BLaER1 (cell line): Measurements from ENCODE around the gene WDR86.
A peak's percentile ranks its signal among the peaks of the same experiment; 100 is the strongest.

ENCODE experiments used
- H3K27ac ChIP-seq: shearing (Covaris generic); formaldehyde crosslinking; 2 replicates; pipeline ENCODE4 v1.8.1; 2022
- H3K27me3 ChIP-seq: shearing (Covaris generic); formaldehyde crosslinking; 2 replicates; pipeline ENCODE4 v1.8.1; 2022
- H3K36me3 ChIP-seq: shearing (Covaris generic); formaldehyde crosslinking; 2 replicates; pipeline ENCODE4 v1.8.1; 2022
- H3K4me1 ChIP-seq: shearing (Covaris generic); formaldehyde crosslinking; 2 replicates; pipeline ENCODE4 v1.8.1; 2022
- H3K4me2 ChIP-seq: shearing (Covaris generic); formaldehyde crosslinking; 2 replicates; pipeline ENCODE4 v1.8.1; 2022
- H3K4me3 ChIP-seq: shearing (Covaris generic); formaldehyde crosslinking; 2 replicates; pipeline ENCODE4 v1.8.1; 2022
- H3K9ac ChIP-seq: shearing (Covaris generic); formaldehyde crosslinking; 2 replicates; pipeline ENCODE4 v1.8.1; 2022
- H3K9me3 ChIP-seq: shearing (Covaris generic); formaldehyde crosslinking; 2 replicates; pipeline ENCODE4 v1.8.1; 2022
- H4K20me1 ChIP-seq: shearing (Covaris generic); formaldehyde crosslinking; 2 replicates; pipeline ENCODE4 v1.8.1; 2022
- Cebpa-rat ChIP-seq: shearing (Covaris generic); IDR thresholded peaks from 2 replicates; pipeline ENCODE4 v1.8.1; 2022

WDR86 gene

GRCh38 chr7:151451626-151452571 is 42.1 kb upstream of the WDR86 start:
- no peak overlapping the region for H3K4me2 ChIP-seq
- no peaks in the 10 kb centered on the region for H3K9me3 ChIP-seq
- H3K27me3 ChIP-seq, result no peaks in the 10 kb centered on the region
- H3K36me3 ChIP-seq, result no peaks in the 10 kb centered on the region
- H4K20me1 ChIP-seq, result no peaks in the 10 kb centered on the region; the same call in 1 of the 2 replicates
- H3K27ac ChIP-seq, result no peak overlapping the region
- H3K4me3 ChIP-seq, result no peak overlapping the region
- no peak overlapping the region for H3K9ac ChIP-seq
- H3K4me1 ChIP-seq, result peaks cover 17% of the 10 kb centered on the region
- no peak for TF ChIP-seq Cebpa-rat

- Histone ChIP-seq H3K36me3 (no peaks in the 10 kb centered on the region), H3K4me1 (peaks cover 13% of the 10 kb centered on the region), H3K27ac (no peak overlapping the region), H3K4me3 (no peak overlapping the region), H3K27me3 (no peaks in the 10 kb centered on the region), H4K20me1 (no peaks in the 10 kb centered on the region; the same call in 1 of the 2 replicates), H3K9ac (no peak overlapping the region), H3K4me2 (no peak overlapping the region), H3K9me3 (no peaks in the 10 kb centered on the region)
- TF ChIP-seq Cebpa-rat, result no peak
Observed at GRCh38 chr7:151451156-151451555, 41.3 kb upstream of the WDR86 start.

- no peak overlapping the region for H3K27ac ChIP-seq
- TF ChIP-seq Cebpa-rat, result no peak
- H3K9ac ChIP-seq, result no peak overlapping the region
- H3K4me1 ChIP-seq, result peaks cover 10% of the 10 kb centered on the region
- no peaks in the 10 kb centered on the region for H3K27me3 ChIP-seq
- no peaks in the 10 kb centered on the region; the same call in 1 of the 2 replicates for H4K20me1 ChIP-seq
- H3K9me3 ChIP-seq, result no peaks in the 10 kb centered on the region
- H3K36me3 ChIP-seq, result no peaks in the 10 kb centered on the region
- H3K4me3 ChIP-seq, result no peak overlapping the region
- no peak overlapping the region for H3K4me2 ChIP-seq
Observed at GRCh38 chr7:151449990-151450389, 40.2 kb upstream of the WDR86 start.

- Histone ChIP-seq H3K27me3 (no peaks in the 10 kb centered on the region), H3K4me1 (peaks cover 6% of the 10 kb centered on the region), H3K9ac (peak overlapping the region; percentile 73), H3K27ac (0 out of 2 replicates have a peak overlapping the region, but pooled peaks have one; percentile 1), H3K9me3 (no peaks in the 10 kb centered on the region), H3K4me2 (peak overlapping the region; percentile 85), H4K20me1 (no peaks in the 10 kb centered on the region; the same call in 1 of the 2 replicates), H3K36me3 (no peaks in the 10 kb centered on the region), H3K4me3 (peak overlapping the region; percentile 66)
- TF ChIP-seq Cebpa-rat, result no peak
Observed at GRCh38 chr7:151448261-151449252, 38.7 kb upstream of the WDR86 start.

- no peaks in the 10 kb centered on the region for H3K9me3 ChIP-seq
- peak overlapping the region; percentile 85 for H3K4me2 ChIP-seq
- no peaks in the 10 kb centered on the region for H3K27me3 ChIP-seq
- H3K4me1 ChIP-seq, result peaks cover 6% of the 10 kb centered on the region
- H3K36me3 ChIP-seq, result no peaks in the 10 kb centered on the region
- no peak for TF ChIP-seq Cebpa-rat
- no peak overlapping the region for H3K27ac ChIP-seq
- no peak overlapping the region; the same call in 1 of the 2 replicates for H3K9ac ChIP-seq
- H3K4me3 ChIP-seq, result peak overlapping the region; percentile 66
- H4K20me1 ChIP-seq, result no peaks in the 10 kb centered on the region; the same call in 1 of the 2 replicates
Observed at GRCh38 chr7:151447901-151448260, 38.0 kb upstream of the WDR86 start.

- no peaks in the 10 kb centered on the region for H3K27me3 ChIP-seq
- no peaks in the 10 kb centered on the region for H3K36me3 ChIP-seq
- H3K4me3 ChIP-seq, result no peak overlapping the region
- no peak overlapping the region for H3K27ac ChIP-seq
- H3K4me2 ChIP-seq, result no peak overlapping the region
- H3K9ac ChIP-seq, result no peak overlapping the region
- no peaks in the 10 kb centered on the region for H3K9me3 ChIP-seq
- H3K4me1 ChIP-seq, result peaks cover 10% of the 10 kb centered on the region
- H4K20me1 ChIP-seq, result no peaks in the 10 kb centered on the region; the same call in 1 of the 2 replicates
- no peak for TF ChIP-seq Cebpa-rat
Observed at GRCh38 chr7:151447312-151447711, 37.5 kb upstream of the WDR86 start.

- Histone ChIP-seq H3K27ac (no peak overlapping the region), H4K20me1 (no peaks in the 10 kb centered on the region; the same call in 1 of the 2 replicates), H3K9me3 (no peaks in the 10 kb centered on the region), H3K4me3 (no peak overlapping the region), H3K9ac (no peak overlapping the region), H3K4me2 (no peak overlapping the region), H3K36me3 (no peaks in the 10 kb centered on the region), H3K4me1 (peaks cover 19% of the 10 kb centered on the region), H3K27me3 (no peaks in the 10 kb centered on the region)
- TF ChIP-seq Cebpa-rat, result no peak
Observed at GRCh38 chr7:151446412-151446811, 36.6 kb upstream of the WDR86 start.

GRCh38 chr7:151444632-151445031 is 34.8 kb upstream of the WDR86 start:
- peaks cover 10% of the 10 kb centered on the region for H3K27me3 ChIP-seq
- H3K4me1 ChIP-seq, result peaks cover 37% of the 10 kb centered on the region
- TF ChIP-seq Cebpa-rat, result no peak
- no peak overlapping the region for H3K4me3 ChIP-seq
- no peak overlapping the region for H3K27ac ChIP-seq
- no peaks in the 10 kb centered on the region for H3K36me3 ChIP-seq
- no peak overlapping the region for H3K9ac ChIP-seq
- H3K4me2 ChIP-seq, result no peak overlapping the region
- no peaks in the 10 kb centered on the region for H3K9me3 ChIP-seq
- H4K20me1 ChIP-seq, result no peaks in the 10 kb centered on the region

- no peak for TF ChIP-seq Cebpa-rat
- Histone ChIP-seq H3K36me3 (no peaks in the 10 kb centered on the region), H3K4me1 (peaks cover 37% of the 10 kb centered on the region), H3K27ac (no peak overlapping the region), H3K4me3 (no peak overlapping the region), H3K27me3 (peaks cover 23% of the 10 kb centered on the region), H3K9ac (no peak overlapping the region), H3K9me3 (no peaks in the 10 kb centered on the region), H3K4me2 (0 out of 2 replicates have a peak overlapping the region, but pooled peaks have one; percentile 94), H4K20me1 (no peaks in the 10 kb centered on the region)
Observed at GRCh38 chr7:151442776-151443496, 33.1 kb upstream of the WDR86 start.
